ENCODE measurements around the gene PLPP4.

DNA sequence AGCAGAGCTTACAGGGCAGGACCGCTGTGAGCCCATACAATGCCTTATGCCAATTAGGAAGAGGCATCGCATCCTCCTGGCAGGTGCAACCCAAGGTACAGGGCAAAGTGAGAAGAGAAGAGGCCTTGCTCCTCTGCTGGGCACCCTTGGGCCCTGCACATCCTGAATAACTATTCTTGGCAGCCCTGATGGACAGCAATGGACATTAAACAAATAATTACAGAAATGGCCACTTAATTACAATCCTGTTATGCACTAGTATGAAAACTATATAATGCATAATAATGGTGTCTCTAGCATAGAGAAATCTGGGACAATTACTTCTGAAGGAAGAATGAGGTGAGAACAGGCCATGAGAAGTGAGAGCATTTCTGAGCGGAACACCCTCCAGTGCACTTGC lies 83.5 kb downstream of the PLPP4 start:
- TF ChIP-seq TAF1 (IDR thresholded peaks at IDR 0.05; ENCODE audit: borderline replicate concordance, low read depth, low read length) (no peak), CTCF (IDR thresholded peaks at IDR 0.05) (no peak), GABPA (IDR thresholded peaks at IDR 0.05; ENCODE audit: low read depth) (no peak), RFX5 (IDR thresholded peaks at IDR 0.05; ENCODE audit: low read length) (no peak), POLR2AphosphoS5 (IDR thresholded peaks at IDR 0.05; ENCODE audit: low read depth, low read length) (no peak), GATA2 (CRISPR knock-in tag; IDR thresholded peaks at IDR 0.05) (no peak)

Measured in SK-N-SH (cell line).